Body of pancreas (tissue), 4 donors: ENCODE data around the gene ATRAID. TPM values are rescaled to one million over a fixed set of nuclear protein-coding genes. Genes with fewer than 3 reads are reported as not detected.

Source experiments
- ATAC-seq: fragments of 150-250 bp; one replicate; pipeline ENCODE4 v1.9.1; 2016
- DNase-seq, 4 donors: peaks; one replicate each; pipeline ENCODE4 v3.0.0-alpha.2; 2019
- H3K27ac ChIP-seq, 4 donors: fragments of 200-600 bp; sonication (generic); 1 replicate in 3 of 4; 2 replicates in 1 of 4; pipeline versions ENCODE4 v1.5.1 to v1.6.1; 2016 to 2019; ENCODE audit warnings: mild to moderate bottlenecking in 1 of 4, mixed read lengths in 1 of 4, moderate library complexity in 1 of 4
- H3K27me3 ChIP-seq, 2 donors: fragments of 200-600 bp; sonication (generic); one replicate each; pipeline ENCODE4 v1.6.0; 2016; ENCODE audit warnings: mild to moderate bottlenecking in 1 of 2
- H3K36me3 ChIP-seq, 2 donors: fragments of 200-600 bp; sonication (generic); replicated peaks in 1 of 2; 2 replicates each; pipeline ENCODE4 v1.5.1; 2016; ENCODE audit warnings: low read depth in 2 of 2; ENCODE audit not compliant: insufficient read depth in 1 of 2
- H3K4me1 ChIP-seq: fragments of 200-600 bp; sonication (generic); one replicate; pipeline ENCODE4 v1.6.0; 2016
- H3K4me3 ChIP-seq, 2 donors: fragments of 200-600 bp; sonication (generic); 1 replicate in 1 of 2; 2 replicates in 1 of 2; pipeline ENCODE4 v1.5.1; 2016 to 2019
- H3K9me3 ChIP-seq, 3 donors: fragments of 200-600 bp; sonication (generic); 1 replicate in 2 of 3; 2 replicates in 1 of 3; pipeline ENCODE4 v1.5.1; 2016
- POLR2A ChIP-seq, 3 donors: fragments of 450-650 bp; IDR thresholded peaks; one replicate each; pipeline ENCODE4 v1.6.1; 2016; ENCODE audit warnings: antibody characterized with exemption in 3 of 3, mild to moderate bottlenecking in 2 of 3
- WGBS, 2 donors: methylation state at CpG; one replicate each; pipeline ENCODE4 v1.1.5; 2017; 5-methylcytosine and 5-hydroxymethylcytosine counted together
- intact Hi-C: fragments of 100-400 bp; cut with DNase I; formaldehyde crosslinking; loops from one replicate; pipeline ENCODE4 v1.15.1; 2023
- total RNA-seq, 2 donors: library from RNA; depleted of rRNA; stranded (reverse); fragments of >200 nt; gene quantifications; one replicate each; pipeline ENCODE4 v1.1.0, GENCODE V29; 2016
- TF ChIP-seq, protein P1 (sequence below), 7 experiments: fragments of 450-650 bp in 4 of 7; fragments of 200-600 bp in 3 of 7; sonication (generic) in 3 of 7; IDR thresholded peaks; one replicate each; pipeline ENCODE4 v1.5.1; 2016 to 2019; ENCODE audit warnings: antibody characterized with exemption in 7 of 7

Gene ATRAID
- total RNA-seq, 2 donors from 2014 or later: 69.2 to 75.0 TPM

DNA sequence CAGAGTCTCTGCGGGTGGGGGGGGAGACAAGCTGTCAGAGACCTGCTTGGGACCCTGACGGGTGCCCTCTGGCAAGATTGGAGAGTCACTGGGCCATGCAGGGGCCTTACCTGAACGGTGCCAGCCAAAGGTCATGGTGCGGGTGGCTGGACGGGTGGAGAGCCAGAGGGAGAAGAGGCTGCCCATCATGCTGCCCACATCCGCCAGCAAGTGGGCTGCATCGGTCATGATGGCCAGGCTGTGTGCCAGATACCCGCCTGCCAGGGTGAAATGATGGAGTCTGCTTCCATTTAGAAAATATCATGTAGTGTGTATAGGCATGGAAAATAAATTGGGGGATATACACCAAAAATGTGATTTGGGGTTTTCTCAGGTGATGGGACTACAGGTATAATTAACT lies 46.2 kb downstream of the ATRAID start:
- H3K27me3 ChIP-seq: peaks cover 0 to 18% of the 10 kb centered on the region in 2 donors
- intact Hi-C loops: no loop called here
- WGBS, 2 donors: 77 to 81% methylated on average over 5 to 8 of the region's 8 CpGs

DNA sequence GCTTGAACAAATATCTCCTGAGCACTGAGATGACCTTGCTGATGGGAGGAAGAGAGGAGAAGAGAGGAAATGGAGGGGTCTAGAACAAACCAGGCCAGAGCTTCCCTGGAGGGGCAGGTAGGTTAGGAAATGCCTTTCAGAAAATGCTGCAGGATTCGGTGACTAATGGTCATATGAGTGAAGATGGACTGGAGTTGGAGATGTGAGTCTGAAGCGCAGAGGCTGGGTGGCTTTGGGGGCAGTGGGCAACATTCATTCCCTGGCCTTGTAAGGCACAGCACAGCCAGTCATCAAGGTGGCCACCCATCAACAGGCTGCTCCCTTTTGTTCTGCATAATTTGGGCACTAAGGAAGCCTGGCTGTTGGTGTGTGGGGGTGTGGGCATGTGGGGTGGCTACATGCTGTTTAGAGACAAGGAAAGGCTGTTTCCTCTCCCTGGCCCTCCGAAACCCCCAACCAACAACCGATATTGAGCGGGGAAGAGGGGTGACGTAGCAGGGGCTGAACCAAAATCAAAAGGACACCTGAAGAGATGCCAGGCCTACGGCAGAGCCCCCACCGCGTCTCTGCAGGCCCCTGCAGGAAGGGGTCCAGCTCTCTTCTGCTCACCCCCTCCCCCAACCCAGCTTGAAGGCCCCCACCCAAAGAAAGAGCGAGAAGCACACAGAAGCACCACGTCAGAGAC lies 49.5 kb downstream of the ATRAID start:
- H3K27me3 ChIP-seq: peaks cover 0 to 37% of the 10 kb centered on the region in 2 donors
- no peak for ATAC-seq
- no peak overlapping the region for H3K27ac ChIP-seq
- no peaks in the 10 kb centered on the region for H3K36me3 ChIP-seq
- no peaks in the 10 kb centered on the region for H3K9me3 ChIP-seq
- TF ChIP-seq, protein P1, sequence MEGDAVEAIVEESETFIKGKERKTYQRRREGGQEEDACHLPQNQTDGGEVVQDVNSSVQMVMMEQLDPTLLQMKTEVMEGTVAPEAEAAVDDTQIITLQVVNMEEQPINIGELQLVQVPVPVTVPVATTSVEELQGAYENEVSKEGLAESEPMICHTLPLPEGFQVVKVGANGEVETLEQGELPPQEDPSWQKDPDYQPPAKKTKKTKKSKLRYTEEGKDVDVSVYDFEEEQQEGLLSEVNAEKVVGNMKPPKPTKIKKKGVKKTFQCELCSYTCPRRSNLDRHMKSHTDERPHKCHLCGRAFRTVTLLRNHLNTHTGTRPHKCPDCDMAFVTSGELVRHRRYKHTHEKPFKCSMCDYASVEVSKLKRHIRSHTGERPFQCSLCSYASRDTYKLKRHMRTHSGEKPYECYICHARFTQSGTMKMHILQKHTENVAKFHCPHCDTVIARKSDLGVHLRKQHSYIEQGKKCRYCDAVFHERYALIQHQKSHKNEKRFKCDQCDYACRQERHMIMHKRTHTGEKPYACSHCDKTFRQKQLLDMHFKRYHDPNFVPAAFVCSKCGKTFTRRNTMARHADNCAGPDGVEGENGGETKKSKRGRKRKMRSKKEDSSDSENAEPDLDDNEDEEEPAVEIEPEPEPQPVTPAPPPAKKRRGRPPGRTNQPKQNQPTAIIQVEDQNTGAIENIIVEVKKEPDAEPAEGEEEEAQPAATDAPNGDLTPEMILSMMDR (IDR thresholded peaks at IDR 0.05): no peak
- TF ChIP-seq POLR2A (IDR thresholded peaks at IDR 0.05): no peak
- intact Hi-C loops: no loop called here
- WGBS, 2 donors: 56 to 60% methylated on average over 11 of the region's 11 CpGs
- peaks cover 37% of the 10 kb centered on the region for H3K4me1 ChIP-seq
- no peak for DNase-seq
- H3K4me3 ChIP-seq: no peak overlapping the region

More for the DNA sequence above, 46.2 kb downstream of the ATRAID start:
- Histone ChIP-seq H3K9me3 (no peaks in the 10 kb centered on the region), H3K4me3 (no peak overlapping the region), H3K4me1 (peaks cover 15% of the 10 kb centered on the region), H3K36me3 (no peaks in the 10 kb centered on the region), H3K27ac (no peak overlapping the region)
- ATAC-seq: no peak
- no peak for DNase-seq
- TF ChIP-seq POLR2A (IDR thresholded peaks at IDR 0.05): no peak
- TF ChIP-seq, protein P1 (IDR thresholded peaks at IDR 0.05): no peak

DNA sequence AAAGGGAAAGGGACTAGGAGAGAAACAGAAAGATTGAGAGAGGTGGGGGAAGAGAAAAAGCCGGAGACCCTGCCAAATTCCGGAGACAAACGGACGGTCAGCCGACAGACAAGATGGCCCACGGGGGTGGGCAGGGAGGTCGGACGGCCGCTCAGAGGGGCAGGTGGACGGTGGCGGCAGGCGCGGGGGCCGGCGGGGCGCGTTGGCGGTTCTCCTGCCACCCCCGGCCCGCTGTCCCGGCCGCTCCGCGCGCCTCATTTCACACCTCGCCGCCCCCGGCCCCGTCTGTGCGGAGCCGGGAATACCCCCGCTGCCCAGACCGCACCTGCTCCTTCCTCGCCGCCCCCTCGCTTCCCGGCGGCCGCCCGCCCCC lies 50.1 kb downstream of the ATRAID start:
- WGBS, 2 donors: 8 to 16% methylated on average over 16 to 18 of the region's 40 CpGs
- H3K4me3 ChIP-seq: no peak overlapping the region
- DNase-seq (no peak), ATAC-seq (no peak)
- H3K4me1 ChIP-seq: peaks cover 37% of the 10 kb centered on the region
- no peaks in the 10 kb centered on the region for H3K36me3 ChIP-seq
- H3K27ac ChIP-seq: no peak overlapping the region
- TF ChIP-seq, protein P1 (IDR thresholded peaks at IDR 0.05): no peak
- no peak for TF ChIP-seq POLR2A (IDR thresholded peaks at IDR 0.05)
- intact Hi-C loops: no loop called here
- H3K9me3 ChIP-seq: no peaks in the 10 kb centered on the region
- H3K27me3 ChIP-seq: peaks cover 0 to 41% of the 10 kb centered on the region in 2 donors

DNA sequence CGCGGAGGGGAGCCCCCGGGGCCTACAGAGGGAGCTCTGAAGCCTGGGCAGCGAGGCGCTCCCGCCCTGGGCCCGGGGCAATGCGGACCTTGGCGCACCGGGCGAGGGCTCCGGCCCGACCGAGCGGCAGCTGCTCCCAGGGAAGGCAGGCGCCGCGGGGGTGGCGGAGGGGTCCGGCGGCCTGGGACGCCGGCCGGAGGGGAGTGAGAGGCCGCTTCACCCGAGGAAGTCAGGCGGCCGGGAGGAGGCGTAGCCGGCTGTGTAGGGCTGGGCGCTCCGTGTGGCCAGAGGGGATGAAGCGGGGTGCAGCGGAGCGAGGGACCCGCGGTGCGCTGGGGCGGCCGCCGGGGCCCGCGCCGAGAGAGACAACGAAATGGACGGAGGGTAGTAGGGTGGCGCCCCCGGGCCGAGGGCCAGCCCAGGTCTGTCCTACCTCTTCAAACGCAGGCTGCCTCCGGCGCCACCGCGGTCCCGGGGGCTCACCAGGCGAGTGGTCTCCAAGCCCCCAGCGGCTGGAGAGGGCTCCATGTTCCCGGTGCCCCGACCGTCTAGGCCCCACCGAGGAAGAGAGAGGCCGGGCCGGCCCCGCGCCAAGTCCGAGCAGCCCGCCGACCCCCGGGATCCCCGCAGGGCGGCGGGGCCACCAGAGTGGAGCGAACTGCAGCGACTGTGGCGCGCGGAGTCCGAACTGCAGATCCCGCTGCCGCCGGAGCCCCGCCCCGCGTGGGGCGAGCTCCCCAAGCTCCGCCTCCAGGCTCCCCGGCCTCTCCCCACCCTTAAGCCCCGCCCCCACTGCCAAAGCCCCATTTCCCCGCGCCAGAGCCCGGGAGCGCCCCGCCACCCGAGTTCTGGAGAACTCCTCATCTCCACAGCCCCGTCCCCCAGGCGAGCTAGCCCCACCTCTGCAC lies 50.8 kb downstream of the ATRAID start, which contains the start of gene SLC30A3:
SLC30A3 (minus strand) TSS at position 669 of the 908 bp plus-strand sequence; CDS start at position 528, 141 bp downstream.
- Histone ChIP-seq H3K27me3 (peaks cover 0 to 44% of the 10 kb centered on the region in 2 donors), H3K9me3 (no peaks in the 10 kb centered on the region), H3K4me3 (peak within 1 kb of the TSS; percentile 22 to 36), H3K27ac (no peak within 1 kb of the TSS), H3K36me3 (no peaks in the 10 kb centered on the region), H3K4me1 (peaks cover 37% of the 10 kb centered on the region)
- 1% methylated on average over 46 to 80 of the region's 96 CpGs for WGBS, 2 donors
- intact Hi-C loops: no loop called here
- ATAC-seq (peak; percentile 58), DNase-seq (peak; percentile 59 to 74 (median 61))
- no peak for TF ChIP-seq POLR2A (IDR thresholded peaks at IDR 0.05)
- TF ChIP-seq, protein P1 (IDR thresholded peaks at IDR 0.05): no peak
